Epithelial cell of proximal tubule (primary cell): ENCODE results near the gene CSTPP1. TPM values are rescaled to one million over a fixed set of nuclear protein-coding genes. Genes with fewer than 3 reads are reported as not detected.
"Not testable (repeated sequence)": the region's sequence is repeated elsewhere in the genome, so short reads cannot be mapped to it uniquely, and the experiment has no call there.

ENCODE experiments used
- DNase-seq: peaks from one replicate; pipeline ENCODE4 v3.0.0-alpha.2; 2011; ENCODE audit warnings: low read depth
- H3K4me3 ChIP-seq: 2 replicates; pipeline ENCODE4 v1.5.1; 2011; ENCODE audit warnings: low read depth, mild to moderate bottlenecking, low read length
- CTCF ChIP-seq: conservative IDR thresholded peaks from 2 replicates; pipeline ENCODE4 v1.5.1; 2012; ENCODE audit warnings: low read depth, mild to moderate bottlenecking, low read length
- total RNA-seq: library from RNA; depleted of rRNA; stranded (reverse); fragments of >200 nt; gene quantifications from 2 replicates; pipeline ENCODE4 v1.2.3, GENCODE V29; 2015

The CSTPP1 gene
- total RNA-seq, 1 donor from 2014 or later, result 39.8 TPM

GRCh38 chr11:47062736-47063135 lies 126.2 kb downstream of the CSTPP1 start:
- no peak for DNase-seq
- H3K4me3 ChIP-seq, result no peak overlapping the region
- no peak for TF ChIP-seq CTCF

- no peak overlapping the region for H3K4me3 ChIP-seq
- DNase-seq, result no peak
- no peak for TF ChIP-seq CTCF
Observed at GRCh38 chr11:47067401-47067800, 130.8 kb downstream of the CSTPP1 start.

GRCh38 chr11:47070769-47071168 lies 134.2 kb downstream of the CSTPP1 start:
- no peak overlapping the region for H3K4me3 ChIP-seq
- TF ChIP-seq CTCF, result no peak
- DNase-seq, result no peak

- H3K4me3 ChIP-seq, result no peak overlapping the region
- no peak for DNase-seq
- TF ChIP-seq CTCF, result no peak
Observed at GRCh38 chr11:47071341-47071740, 134.8 kb downstream of the CSTPP1 start.

GRCh38 chr11:47071791-47072261 lies 135.3 kb downstream of the CSTPP1 start:
- TF ChIP-seq CTCF, result no peak
- no peak for DNase-seq
- no peak overlapping the region for H3K4me3 ChIP-seq

- TF ChIP-seq CTCF, result no peak
- no peak for DNase-seq
- no peak overlapping the region for H3K4me3 ChIP-seq
Observed at GRCh38 chr11:47078751-47079521, 142.4 kb downstream of the CSTPP1 start.

- DNase-seq, H3K4me3 ChIP-seq: not testable (repeated sequence)
Observed at GRCh38 chr11:47080775-47081174, 144.2 kb downstream of the CSTPP1 start.
